ENCODE results near the gene DYRK1B. TPM values are rescaled to one million over a fixed set of nuclear protein-coding genes. Genes with fewer than 3 reads are reported as not detected.

The DYRK1B gene
- total RNA-seq, 1 experiment from 2014 or later = 39.5 TPM

- Histone ChIP-seq H3K27me3 (ENCODE audit: insufficient read depth, low read depth) (no peaks in the 10 kb centered on the region), H3K4me1 (replicated peaks; ENCODE audit: insufficient read depth) (no peaks in the 10 kb centered on the region), H3K27ac (no peak overlapping the region), H3K4me3 (no peak overlapping the region), H4K20me1 (ENCODE audit: insufficient read depth) (no peaks in the 10 kb centered on the region), H3K4me2 (no peak overlapping the region), H3K9me3 (ENCODE audit: insufficient read depth, low read depth) (no peaks in the 10 kb centered on the region), H2AFZ (no peak overlapping the region), H3K79me2 (ENCODE audit: low read depth) (no peaks in the 10 kb centered on the region), H3K9me2 (ENCODE audit: insufficient read depth) (no peaks in the 10 kb centered on the region), H3F3A (ENCODE audit: insufficient read depth, low read depth) (0 out of 2 replicates have a peak, but pooled peaks cover 3% of the 10 kb centered on the region), H3K36me3 (ENCODE audit: low read depth) (peaks cover 8% of the 10 kb centered on the region; the same call in 1 of the 2 replicates)
- no TSS peak for BruUV-seq (replicated peaks)
- ChIA-PET CTCF (no interaction called here), POLR2A (ENCODE audit: unreplicated experiment) (no interaction called here)
- intact Hi-C loops (cut with micrococcal nuclease; ENCODE audit: unreplicated experiment) = no loop called here
- DNase-seq = no peak
- TF ChIP-seq EZH2 (IDR thresholded peaks at IDR 0.05; ENCODE audit: low read depth) (no peak), CTCF (conservative IDR thresholded peaks at IDR 0.05) (no peak)
Observed at GRCh38 chr19:39830406-39830805, 3.6 kb downstream of the DYRK1B start.

- H3K4me3 ChIP-seq = no peak overlapping the region
- H3K4me1 ChIP-seq (replicated peaks; ENCODE audit: insufficient read depth) = no peaks in the 10 kb centered on the region
- H2AFZ ChIP-seq = no peak overlapping the region
- H3K27ac ChIP-seq = no peak overlapping the region
- no peak for DNase-seq
- ChIA-PET POLR2A (ENCODE audit: unreplicated experiment) (no interaction called here), CTCF (no interaction called here)
- no TSS peak for BruUV-seq (replicated peaks)
- no peaks in the 10 kb centered on the region for H3K9me2 ChIP-seq (ENCODE audit: insufficient read depth)
- H3K36me3 ChIP-seq (ENCODE audit: low read depth) = peaks cover 8% of the 10 kb centered on the region; the same call in 1 of the 2 replicates
- no peaks in the 10 kb centered on the region for H4K20me1 ChIP-seq (ENCODE audit: insufficient read depth)
- no peaks in the 10 kb centered on the region for H3K79me2 ChIP-seq (ENCODE audit: low read depth)
- TF ChIP-seq EZH2 (IDR thresholded peaks at IDR 0.05; ENCODE audit: low read depth) = no peak
- TF ChIP-seq CTCF (conservative IDR thresholded peaks at IDR 0.05) = no peak
- H3F3A ChIP-seq (ENCODE audit: insufficient read depth, low read depth) = 0 out of 2 replicates have a peak, but pooled peaks cover 3% of the 10 kb centered on the region
- H3K27me3 ChIP-seq (ENCODE audit: insufficient read depth, low read depth) = no peaks in the 10 kb centered on the region
- no peak overlapping the region for H3K4me2 ChIP-seq
- no peaks in the 10 kb centered on the region for H3K9me3 ChIP-seq (ENCODE audit: insufficient read depth, low read depth)
- intact Hi-C loops (cut with micrococcal nuclease; ENCODE audit: unreplicated experiment) = no loop called here
Observed at GRCh38 chr19:39829702-39830275, 4.2 kb downstream of the DYRK1B start.

GRCh38 chr19:39828654-39829032, 5.3 kb downstream of the DYRK1B start:
- ChIA-PET POLR2A (ENCODE audit: unreplicated experiment) (interaction anchor here (0.6 kb wide), 1 partner anchor 400 kb away, joined by 3 read pairs; no protein-coding TSS in a partner anchor), CTCF (interaction anchor here (0.7 kb wide), 1 partner anchor 16 kb away, joined by 8 read pairs; no protein-coding TSS in a partner anchor)
- H3K27ac ChIP-seq = no peak overlapping the region
- no peaks in the 10 kb centered on the region for H3K4me1 ChIP-seq (replicated peaks; ENCODE audit: insufficient read depth)
- BruUV-seq (replicated peaks) = no TSS peak
- H3K36me3 ChIP-seq (ENCODE audit: low read depth) = no peaks in the 10 kb centered on the region
- intact Hi-C loops (cut with micrococcal nuclease; ENCODE audit: unreplicated experiment) = no loop called here
- H3K9me3 ChIP-seq (ENCODE audit: insufficient read depth, low read depth) = no peaks in the 10 kb centered on the region
- no peak overlapping the region for H3K4me3 ChIP-seq
- H3K9me2 ChIP-seq (ENCODE audit: insufficient read depth) = no peaks in the 10 kb centered on the region
- 0 out of 2 replicates have a peak, but pooled peaks cover 3% of the 10 kb centered on the region for H3F3A ChIP-seq (ENCODE audit: insufficient read depth, low read depth)
- H2AFZ ChIP-seq = no peak overlapping the region
- TF ChIP-seq EZH2 (IDR thresholded peaks at IDR 0.05; ENCODE audit: low read depth) (no peak), CTCF (conservative IDR thresholded peaks at IDR 0.05) (no peak)
- H3K27me3 ChIP-seq (ENCODE audit: insufficient read depth, low read depth) = no peaks in the 10 kb centered on the region
- H4K20me1 ChIP-seq (ENCODE audit: insufficient read depth) = no peaks in the 10 kb centered on the region
- no peak overlapping the region for H3K4me2 ChIP-seq
- no peak for DNase-seq
- H3K79me2 ChIP-seq (ENCODE audit: low read depth) = no peaks in the 10 kb centered on the region

Measured in PC-9 (cell line).